ENCODE results near the gene MRM1.

Gene MRM1

GRCh38 chr17:36657763-36658490 is 56.5 kb downstream of the MRM1 start:
- Histone ChIP-seq H3K27me3 (ENCODE audit: insufficient read depth, low read length) (peaks cover 40% of the 10 kb centered on the region), H3K36me3 (ENCODE audit: insufficient read depth, low read depth, low read length) (no peaks in the 10 kb centered on the region), H3K9me3 (ENCODE audit: insufficient read depth, low read depth, low read length) (no peaks in the 10 kb centered on the region), H3K9ac (ENCODE audit: low read depth, low read length) (peak overlapping the region; percentile 45), H3K27ac (ENCODE audit: low read length) (no peak overlapping the region), H3K4me1 (ENCODE audit: insufficient read depth, low read length) (no peaks in the 10 kb centered on the region), H3K4me3 (ENCODE audit: low read length) (peak overlapping the region; percentile 77)
